Measurements from ENCODE around the gene ANKLE2.

ANKLE2 gene

GRCh38 chr12:132720606-132721345 is 40.9 kb downstream of the ANKLE2 start:
- Histone ChIP-seq H3K36me3 (ENCODE audit: control insufficient read depth in 2 of 2, insufficient read depth in 1 of 2, low read length in 2 of 2) (peaks cover 29 to 89% of the 10 kb centered on the region in 2 experiments), H3K27ac (ENCODE audit: extremely low read depth, low read depth, low read length) (no peak overlapping the region), H3K4me1 (ENCODE audit: control insufficient read depth, insufficient read depth, low read length) (no peaks in the 10 kb centered on the region), H3K9me3 (ENCODE audit: control insufficient read depth, insufficient read depth, low read depth, low read length) (no peaks in the 10 kb centered on the region), H3K4me3 (ENCODE audit: low read depth, low read length) (no peak overlapping the region)
- ChIA-PET POLR2A (interaction anchor here (0.7 kb wide), 1 partner anchor 34 kb away, joined by 3 read pairs; no protein-coding TSS in a partner anchor), CTCF (no interaction called here)
- TF ChIP-seq ZNF280C (tag by site-specific recombination; IDR thresholded peaks at IDR 0.05) = no peak
- TF ChIP-seq ZNF791 (tag by site-specific recombination; IDR thresholded peaks at IDR 0.05) = no peak
- no peak for TF ChIP-seq ZNF621 (tag by site-specific recombination; IDR thresholded peaks at IDR 0.05)
- TF ChIP-seq ZNF214 (tag by site-specific recombination; IDR thresholded peaks at IDR 0.05; ENCODE audit: borderline replicate concordance) = no peak
- no peak for TF ChIP-seq ZNF157 (tag by site-specific recombination; IDR thresholded peaks at IDR 0.05)
- TF ChIP-seq ZNF600 (tag by site-specific recombination; IDR thresholded peaks at IDR 0.05) = peak; percentile 30; the same call in 1 of the 2 replicates
- TF ChIP-seq RBAK (tag by site-specific recombination; IDR thresholded peaks at IDR 0.05) = no peak

DNA sequence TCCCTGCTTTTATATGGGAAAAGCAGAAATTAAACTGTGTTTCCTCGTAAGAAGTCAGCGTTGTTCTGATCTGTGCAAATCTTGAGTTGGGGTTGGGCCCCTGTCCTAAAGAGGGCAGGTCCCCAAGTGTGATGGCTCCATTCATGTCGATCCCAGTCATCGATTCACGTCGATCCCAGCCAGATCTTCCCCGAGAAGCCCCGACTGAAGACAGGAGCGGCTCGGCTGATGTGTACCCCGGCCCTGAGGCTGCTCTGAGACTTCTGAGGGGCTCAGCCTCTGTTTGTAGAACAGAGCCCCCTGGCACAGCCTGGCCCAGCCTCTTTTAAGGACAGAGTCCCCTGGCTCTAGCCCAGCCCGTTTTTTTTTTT is 41.7 kb downstream of the ANKLE2 start:
- H3K4me1 ChIP-seq (ENCODE audit: control insufficient read depth, insufficient read depth, low read length) = no peaks in the 10 kb centered on the region
- H3K9me3 ChIP-seq (ENCODE audit: control insufficient read depth, insufficient read depth, low read depth, low read length) = no peaks in the 10 kb centered on the region
- H3K27ac ChIP-seq (ENCODE audit: extremely low read depth, low read depth, low read length) = no peak overlapping the region
- ChIA-PET POLR2A (interaction anchor here (0.7 kb wide), 1 partner anchor 35 kb away, joined by 3 read pairs; no protein-coding TSS in a partner anchor), CTCF (no interaction called here)
- TF ChIP-seq SCRT2 (tag by site-specific recombination; IDR thresholded peaks at IDR 0.05) (peak; percentile 7), ZNF2 (tag by site-specific recombination; IDR thresholded peaks at IDR 0.05) (no peak)
- no peak overlapping the region for H3K4me3 ChIP-seq (ENCODE audit: low read depth, low read length)
- peaks cover 29 to 87% of the 10 kb centered on the region in 2 experiments; a peak in 2 of 3 replicates for H3K36me3 ChIP-seq (ENCODE audit: control insufficient read depth in 2 of 2, insufficient read depth in 1 of 2, low read length in 2 of 2)

DNA sequence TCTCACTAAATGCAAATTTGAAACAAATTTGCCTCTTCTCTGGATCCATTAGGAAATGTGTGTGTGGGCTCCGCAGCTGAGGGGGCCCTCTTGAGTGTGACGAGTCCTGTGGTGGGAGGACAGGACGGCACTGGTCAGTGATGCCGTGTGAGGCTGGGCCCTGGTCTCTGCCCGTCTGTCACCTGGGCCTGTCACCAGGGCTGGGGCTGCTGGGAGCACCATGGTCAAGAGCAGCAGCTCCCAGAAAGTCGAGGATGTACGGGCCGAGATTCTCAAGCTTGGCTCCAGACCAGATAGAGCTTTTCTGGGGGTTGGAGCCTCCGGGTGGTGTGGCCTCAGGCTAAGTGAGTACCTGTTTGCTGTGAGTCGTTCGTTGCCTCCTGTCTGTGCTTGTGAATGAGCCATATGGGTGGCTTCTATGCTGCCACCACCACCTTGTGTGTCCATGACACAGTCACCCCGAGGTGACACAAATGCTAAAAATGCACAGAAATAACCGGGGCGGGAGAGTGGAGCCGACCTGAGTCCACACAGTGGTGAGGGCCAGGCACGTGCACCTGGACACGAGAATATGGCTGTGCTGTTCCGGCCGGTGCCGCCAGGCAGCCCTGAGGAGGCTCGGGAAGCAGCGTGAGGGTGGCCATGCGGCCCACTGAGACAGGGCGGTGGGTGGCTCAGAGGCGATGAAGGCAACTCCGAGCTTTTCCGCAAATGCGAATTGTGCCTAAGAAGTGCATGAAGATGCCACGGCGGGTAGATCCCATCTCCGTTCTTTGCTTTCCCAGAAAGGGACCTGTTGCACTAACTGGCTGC is 42.3 kb downstream of the ANKLE2 start:
- TF ChIP-seq SCRT1 (tag by site-specific recombination; IDR thresholded peaks at IDR 0.05; ENCODE audit: borderline replicate concordance) (peak; percentile 9; the same call in 1 of the 2 replicates), SCRT2 (tag by site-specific recombination; IDR thresholded peaks at IDR 0.05) (peak; percentile 89), ZNF266 (tag by site-specific recombination; IDR thresholded peaks at IDR 0.05; ENCODE audit: low read depth) (no peak), ZBTB26 (tag by site-specific recombination; optimal IDR thresholded peaks at IDR 0.05) (no peak)
- ChIA-PET POLR2A (no interaction called here), CTCF (no interaction called here)

GRCh38 chr12:132718644-132719043 is 43.0 kb downstream of the ANKLE2 start:
- no peaks in the 10 kb centered on the region for H3K9me3 ChIP-seq (ENCODE audit: control insufficient read depth, insufficient read depth, low read depth, low read length)
- no peaks in the 10 kb centered on the region for H3K4me1 ChIP-seq (ENCODE audit: control insufficient read depth, insufficient read depth, low read length)
- POLR2A ChIA-PET = no interaction called here
- H3K4me3 ChIP-seq (ENCODE audit: low read depth, low read length) = no peak overlapping the region
- CTCF ChIA-PET = no interaction called here
- H3K27ac ChIP-seq (ENCODE audit: extremely low read depth, low read depth, low read length) = 0 out of 2 replicates have a peak overlapping the region, but pooled peaks have one; percentile 37
- peaks cover 28 to 86% of the 10 kb centered on the region in 2 experiments; a peak in 2 of 3 replicates for H3K36me3 ChIP-seq (ENCODE audit: control insufficient read depth in 2 of 2, insufficient read depth in 1 of 2, low read length in 2 of 2)
- TF ChIP-seq KLF1 (tag by site-specific recombination; IDR thresholded peaks at IDR 0.05) (peak; percentile 25; the same call in 1 of the 2 replicates), TRIM28 (IDR thresholded peaks at IDR 0.05; ENCODE audit: borderline replicate concordance, low read length) (no peak), GFI1B (tag by site-specific recombination; IDR thresholded peaks at IDR 0.05) (no peak), ZNF202 (tag by site-specific recombination; IDR thresholded peaks at IDR 0.05; ENCODE audit: borderline replicate concordance) (no peak), OSR2 (tag by site-specific recombination; IDR thresholded peaks at IDR 0.05) (no peak)
- TF ChIP-seq, protein P1, sequence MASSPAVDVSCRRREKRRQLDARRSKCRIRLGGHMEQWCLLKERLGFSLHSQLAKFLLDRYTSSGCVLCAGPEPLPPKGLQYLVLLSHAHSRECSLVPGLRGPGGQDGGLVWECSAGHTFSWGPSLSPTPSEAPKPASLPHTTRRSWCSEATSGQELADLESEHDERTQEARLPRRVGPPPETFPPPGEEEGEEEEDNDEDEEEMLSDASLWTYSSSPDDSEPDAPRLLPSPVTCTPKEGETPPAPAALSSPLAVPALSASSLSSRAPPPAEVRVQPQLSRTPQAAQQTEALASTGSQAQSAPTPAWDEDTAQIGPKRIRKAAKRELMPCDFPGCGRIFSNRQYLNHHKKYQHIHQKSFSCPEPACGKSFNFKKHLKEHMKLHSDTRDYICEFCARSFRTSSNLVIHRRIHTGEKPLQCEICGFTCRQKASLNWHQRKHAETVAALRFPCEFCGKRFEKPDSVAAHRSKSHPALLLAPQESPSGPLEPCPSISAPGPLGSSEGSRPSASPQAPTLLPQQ (tag by site-specific recombination; IDR thresholded peaks at IDR 0.05) = no peak

More for the DNA sequence above, 42.3 kb downstream of the ANKLE2 start:
- Histone ChIP-seq H3K9me3 (ENCODE audit: control insufficient read depth, insufficient read depth, low read depth, low read length) (no peaks in the 10 kb centered on the region), H3K4me1 (ENCODE audit: control insufficient read depth, insufficient read depth, low read length) (no peaks in the 10 kb centered on the region), H3K27ac (ENCODE audit: extremely low read depth, low read depth, low read length) (0 out of 2 replicates have a peak overlapping the region, but pooled peaks have one; percentile 37), H3K4me3 (ENCODE audit: low read depth, low read length) (no peak overlapping the region), H3K36me3 (ENCODE audit: control insufficient read depth in 2 of 2, insufficient read depth in 1 of 2, low read length in 2 of 2) (peaks cover 27 to 87% of the 10 kb centered on the region in 2 experiments; a peak in 2 of 3 replicates)
